ENCODE data around the gene DPP6. TPM values are rescaled to one million over a fixed set of nuclear protein-coding genes. Genes with fewer than 3 reads are reported as not detected.
"Not testable (repeated sequence)": the region's sequence is repeated elsewhere in the genome, so short reads cannot be mapped to it uniquely, and the experiment has no call there.

The DPP6 gene
- total and polyA plus RNA-seq, 11 donors, result 0.05 to 2.9 (median 0.11) TPM; not detected in 3

GRCh38 chr7:154666768-154667167 lies 614.6 kb downstream of the DPP6 start:
- WGBS, 4 donors, result 78 to 92% (median 87%) methylated on average over 1 of the region's 1 CpG
- Histone ChIP-seq H3K4me3 (no peak overlapping the region), H3K27ac (no peak overlapping the region), H3K4me1 (no peaks in the 10 kb centered on the region), H3K9me3 (peaks cover 0 to 33% (median 9%) of the 10 kb centered on the region in 12 donors), H3K36me3 (no peaks in the 10 kb centered on the region), H3K27me3 (no peaks in the 10 kb centered on the region)
- TF ChIP-seq POLR2A (IDR thresholded peaks at IDR 0.05) (no peak), CTCF (IDR thresholded peaks at IDR 0.05) (no peak)
- no peak for DNase-seq
- no peak for ATAC-seq
- intact Hi-C loops (cut with DNase I), result no loop called here

- ATAC-seq (no peak), DNase-seq (no peak)
- TF ChIP-seq POLR2A (IDR thresholded peaks at IDR 0.05) (no peak), CTCF (IDR thresholded peaks at IDR 0.05) (no peak)
- H3K27ac ChIP-seq, result no peak overlapping the region
- no peaks in the 10 kb centered on the region for H3K4me1 ChIP-seq
- intact Hi-C loops (cut with DNase I), result no loop called here
- no peak overlapping the region for H3K4me3 ChIP-seq
- no peaks in the 10 kb centered on the region for H3K27me3 ChIP-seq
- H3K36me3 ChIP-seq, result no peaks in the 10 kb centered on the region
- no peaks in the 10 kb centered on the region for H3K9me3 ChIP-seq
- 77 to 82% (median 79%) methylated on average over 4 of the region's 4 CpGs for WGBS, 4 donors
Observed at GRCh38 chr7:154672659-154673415, 620.6 kb downstream of the DPP6 start.

GRCh38 chr7:154674191-154674590 lies 622.0 kb downstream of the DPP6 start:
- Histone ChIP-seq H3K4me3 (no peak overlapping the region), H3K36me3 (no peaks in the 10 kb centered on the region), H3K9me3 (no peaks in the 10 kb centered on the region), H3K27ac (no peak overlapping the region), H3K4me1 (no peaks in the 10 kb centered on the region), H3K27me3 (no peaks in the 10 kb centered on the region)
- no peak for DNase-seq
- ATAC-seq, result no peak
- intact Hi-C loops (cut with DNase I), result no loop called here
- WGBS, 4 donors, result 69 to 83% (median 73%) methylated on average over 6 of the region's 6 CpGs
- TF ChIP-seq CTCF (IDR thresholded peaks at IDR 0.05), result no peak
- TF ChIP-seq POLR2A (IDR thresholded peaks at IDR 0.05), result no peak

- WGBS, 4 donors, result 88 to 91% (median 90%) methylated on average over 10 of the region's 10 CpGs
- intact Hi-C loops (cut with DNase I), result no loop called here
- no peaks in the 10 kb centered on the region for H3K27me3 ChIP-seq
- no peaks in the 10 kb centered on the region for H3K9me3 ChIP-seq
- no peak for DNase-seq
- H3K36me3 ChIP-seq, result no peaks in the 10 kb centered on the region
- no peak overlapping the region for H3K27ac ChIP-seq
- no peak overlapping the region for H3K4me3 ChIP-seq
- TF ChIP-seq CTCF (IDR thresholded peaks at IDR 0.05) (no peak), POLR2A (IDR thresholded peaks at IDR 0.05) (no peak)
- no peaks in the 10 kb centered on the region for H3K4me1 ChIP-seq
- no peak for ATAC-seq
Observed at GRCh38 chr7:154675560-154675959, 623.4 kb downstream of the DPP6 start.

- H3K27me3 ChIP-seq; H3K27ac ChIP-seq; H3K4me3 ChIP-seq; H3K9me3 ChIP-seq; ATAC-seq; DNase-seq; H3K4me1 ChIP-seq; H3K36me3 ChIP-seq; intact Hi-C loops (cut with DNase I): not testable (repeated sequence)
- WGBS, 4 donors, result 81 to 86% (median 85%) methylated on average over 10 to 11 of the region's 11 CpGs
Observed at GRCh38 chr7:154676033-154676421, 623.8 kb downstream of the DPP6 start.

All from heart left ventricle (tissue), 16 donors.